ES-I3 (cell line): ENCODE measurements around the gene KLF7.

Experiments used
- H3K36me3 ChIP-seq: 2 replicates; pipeline ENCODE4 v1.6.1; 2013; ENCODE audit warnings: mild to moderate bottlenecking, low read length, control low read depth, moderate library complexity; ENCODE audit not compliant: insufficient read depth
- H3K4me1 ChIP-seq: 2 replicates; pipeline ENCODE4 v1.6.1; 2013; ENCODE audit warnings: mild to moderate bottlenecking, control low read depth, low read length; ENCODE audit not compliant: insufficient read depth
- H3K9ac ChIP-seq: 2 replicates; pipeline ENCODE4 v1.6.1; 2013; ENCODE audit warnings: low read depth, mild to moderate bottlenecking, low read length, moderate library complexity
- H3K9me3 ChIP-seq: 2 replicates; pipeline ENCODE4 v1.6.1; 2013; ENCODE audit warnings: mild to moderate bottlenecking, low read length, moderate library complexity; ENCODE audit not compliant: control insufficient read depth, insufficient read depth

The KLF7 gene

GRCh38 chr2:207073801-207074678 lies 91.7 kb downstream of the KLF7 start:
- H3K4me1 ChIP-seq, result peaks cover 28% of the 10 kb centered on the region
- H3K9ac ChIP-seq, result no peak overlapping the region
- H3K9me3 ChIP-seq, result no peaks in the 10 kb centered on the region
- peaks cover 8% of the 10 kb centered on the region; the same call in 1 of the 2 replicates for H3K36me3 ChIP-seq

DNA sequence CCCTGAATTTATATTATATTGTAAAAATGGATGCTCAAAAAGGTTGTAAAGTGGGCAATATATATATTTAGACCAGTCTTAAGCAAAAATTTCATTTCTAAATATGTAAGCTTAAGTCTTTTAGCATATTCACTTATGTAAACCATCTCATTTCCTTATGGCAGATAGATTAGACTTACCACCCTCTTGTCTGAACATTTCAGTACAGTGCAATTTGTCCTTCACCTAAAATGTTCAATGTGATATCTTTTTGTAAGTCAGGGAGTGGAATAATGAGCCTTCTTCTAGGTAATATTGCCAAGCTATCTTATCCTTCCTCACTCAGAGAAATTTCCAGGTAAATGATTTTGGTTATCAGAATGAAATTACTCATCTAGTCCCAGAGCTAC lies 92.3 kb downstream of the KLF7 start:
- no peak overlapping the region for H3K9ac ChIP-seq
- no peaks in the 10 kb centered on the region for H3K9me3 ChIP-seq
- peaks cover 7% of the 10 kb centered on the region; the same call in 1 of the 2 replicates for H3K36me3 ChIP-seq
- peaks cover 28% of the 10 kb centered on the region for H3K4me1 ChIP-seq

- Histone ChIP-seq H3K9me3 (no peaks in the 10 kb centered on the region), H3K4me1 (peaks cover 30% of the 10 kb centered on the region), H3K36me3 (no peaks in the 10 kb centered on the region), H3K9ac (no peak overlapping the region)
Measured at GRCh38 chr2:207072571-207072970, 93.2 kb downstream of the KLF7 start.

GRCh38 chr2:207071820-207072219 lies 93.9 kb downstream of the KLF7 start:
- H3K4me1 ChIP-seq, result peaks cover 27% of the 10 kb centered on the region
- H3K9me3 ChIP-seq, result no peaks in the 10 kb centered on the region
- H3K36me3 ChIP-seq, result no peaks in the 10 kb centered on the region
- no peak overlapping the region for H3K9ac ChIP-seq

DNA sequence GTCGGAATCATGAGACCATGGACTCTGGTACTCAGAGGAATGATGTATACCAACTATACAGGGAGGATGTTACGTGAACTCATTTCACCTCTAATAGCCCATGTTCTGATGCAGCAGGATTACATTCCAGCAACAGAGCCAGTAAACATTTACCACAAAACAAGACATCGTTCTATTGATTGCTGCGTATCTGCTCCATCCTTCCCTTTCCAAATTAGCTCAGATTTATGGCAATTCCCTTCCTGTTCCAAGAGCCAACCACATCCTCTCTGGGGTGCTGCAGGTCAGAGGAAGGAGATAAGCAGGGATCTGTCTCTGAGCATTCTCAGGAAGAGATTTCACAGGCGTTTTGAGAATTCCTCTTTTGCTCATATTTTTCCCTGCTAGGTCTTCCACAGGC lies 98.3 kb downstream of the KLF7 start:
- Histone ChIP-seq H3K9me3 (no peaks in the 10 kb centered on the region), H3K36me3 (no peaks in the 10 kb centered on the region), H3K9ac (no peak overlapping the region), H3K4me1 (peaks cover 7% of the 10 kb centered on the region; the same call in 1 of the 2 replicates)

DNA sequence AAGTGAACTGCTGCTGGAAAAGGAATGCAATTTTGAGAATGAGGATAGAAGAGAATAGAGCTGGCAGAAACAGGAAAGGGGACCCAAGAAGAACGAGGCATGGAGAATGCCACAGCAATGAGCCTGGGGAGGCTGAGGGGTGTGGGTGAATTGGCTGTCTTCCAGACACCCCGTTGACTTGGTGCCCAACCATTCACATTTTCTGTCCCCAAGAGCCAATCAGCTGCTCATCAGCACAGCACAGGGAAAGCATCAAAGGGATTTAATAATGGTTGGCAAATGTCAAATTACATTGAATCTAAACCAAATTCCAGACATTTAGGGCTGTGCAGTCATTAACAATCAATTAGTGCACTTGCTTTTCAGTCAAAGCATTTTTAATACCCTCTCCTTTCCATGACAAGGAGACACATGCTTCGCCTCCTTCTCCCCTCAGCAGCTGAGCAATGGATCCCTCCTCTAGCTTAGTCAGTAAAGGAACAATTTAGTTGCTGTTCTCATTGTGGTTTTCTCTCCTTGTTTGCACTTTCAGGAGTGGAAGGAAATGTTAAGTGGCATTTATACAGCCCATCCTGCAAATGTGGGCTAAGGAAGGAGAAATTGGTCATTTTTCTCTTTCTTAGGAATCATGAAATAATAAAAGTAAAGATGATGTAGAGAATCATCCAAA lies 98.8 kb downstream of the KLF7 start:
- H3K36me3 ChIP-seq, result no peaks in the 10 kb centered on the region
- peaks cover 7% of the 10 kb centered on the region; the same call in 1 of the 2 replicates for H3K4me1 ChIP-seq
- H3K9ac ChIP-seq, result no peak overlapping the region
- no peaks in the 10 kb centered on the region for H3K9me3 ChIP-seq

GRCh38 chr2:207066166-207066565 lies 99.6 kb downstream of the KLF7 start:
- Histone ChIP-seq H3K9me3 (no peaks in the 10 kb centered on the region), H3K4me1 (peaks cover 7% of the 10 kb centered on the region; the same call in 1 of the 2 replicates), H3K9ac (no peak overlapping the region), H3K36me3 (no peaks in the 10 kb centered on the region)

DNA sequence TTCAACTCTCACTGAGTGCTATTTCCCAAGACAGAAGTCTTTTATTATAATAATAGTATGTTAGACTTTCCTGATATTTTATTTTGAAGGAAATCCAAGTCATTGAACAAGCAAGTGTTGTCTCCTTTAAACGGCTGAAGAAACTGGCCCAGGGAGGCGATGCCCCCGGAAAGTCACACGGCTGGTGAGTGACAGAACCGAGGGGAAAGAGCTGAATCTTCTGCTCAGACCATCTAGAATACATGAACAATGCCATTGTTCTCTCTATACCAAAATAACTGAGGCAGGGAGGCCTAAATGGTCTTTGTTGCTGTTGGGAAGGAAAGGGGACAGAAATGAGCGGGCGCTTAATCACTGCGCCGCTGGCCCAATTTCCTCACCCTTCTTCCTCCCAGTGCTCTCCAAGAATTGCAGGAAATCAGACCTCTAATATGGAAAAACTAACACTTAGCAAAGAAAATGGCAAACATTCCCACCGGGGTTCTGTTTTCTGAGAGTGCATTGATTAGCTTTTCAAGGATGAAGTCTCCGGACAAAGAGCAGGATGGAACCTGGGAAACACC lies 101.5 kb downstream of the KLF7 start:
- Histone ChIP-seq H3K4me1 (peaks cover 7% of the 10 kb centered on the region; the same call in 1 of the 2 replicates), H3K9me3 (no peaks in the 10 kb centered on the region), H3K9ac (no peak overlapping the region), H3K36me3 (no peaks in the 10 kb centered on the region)

- no peaks in the 10 kb centered on the region for H3K4me1 ChIP-seq
- H3K9me3 ChIP-seq, result no peaks in the 10 kb centered on the region
- H3K36me3 ChIP-seq, result no peaks in the 10 kb centered on the region
- no peak overlapping the region for H3K9ac ChIP-seq
Measured at GRCh38 chr2:207061181-207061580, 104.6 kb downstream of the KLF7 start.

- Histone ChIP-seq H3K9ac (no peak overlapping the region), H3K9me3 (no peaks in the 10 kb centered on the region), H3K4me1 (no peaks in the 10 kb centered on the region), H3K36me3 (no peaks in the 10 kb centered on the region)
Measured at GRCh38 chr2:207055257-207055656, 110.5 kb downstream of the KLF7 start.

- Histone ChIP-seq H3K9me3 (no peaks in the 10 kb centered on the region), H3K36me3 (no peaks in the 10 kb centered on the region), H3K4me1 (peaks cover 4% of the 10 kb centered on the region; the same call in 1 of the 2 replicates), H3K9ac (no peak overlapping the region)
Measured at GRCh38 chr2:207054521-207054920, 111.2 kb downstream of the KLF7 start.

- H3K9me3 ChIP-seq, result no peaks in the 10 kb centered on the region
- H3K36me3 ChIP-seq, result no peaks in the 10 kb centered on the region
- no peak overlapping the region for H3K9ac ChIP-seq
- H3K4me1 ChIP-seq, result peaks cover 16% of the 10 kb centered on the region
Measured at GRCh38 chr2:207051385-207051965, 114.3 kb downstream of the KLF7 start.

GRCh38 chr2:207049122-207049521 lies 116.6 kb downstream of the KLF7 start:
- no peak overlapping the region for H3K9ac ChIP-seq
- no peaks in the 10 kb centered on the region for H3K36me3 ChIP-seq
- H3K9me3 ChIP-seq, result no peaks in the 10 kb centered on the region
- peaks cover 16% of the 10 kb centered on the region for H3K4me1 ChIP-seq

GRCh38 chr2:207048416-207048815 lies 117.3 kb downstream of the KLF7 start:
- Histone ChIP-seq H3K9me3 (no peaks in the 10 kb centered on the region), H3K36me3 (no peaks in the 10 kb centered on the region), H3K9ac (no peak overlapping the region), H3K4me1 (peaks cover 16% of the 10 kb centered on the region)
